ENCODE data around the gene MAPK11.
A peak's percentile ranks its signal among the peaks of the same experiment; 100 is the strongest.

MAPK11 gene

GRCh38 chr22:50220603-50221409 is 49.4 kb downstream of the MAPK11 start:
- DNase-seq = no peak

DNA sequence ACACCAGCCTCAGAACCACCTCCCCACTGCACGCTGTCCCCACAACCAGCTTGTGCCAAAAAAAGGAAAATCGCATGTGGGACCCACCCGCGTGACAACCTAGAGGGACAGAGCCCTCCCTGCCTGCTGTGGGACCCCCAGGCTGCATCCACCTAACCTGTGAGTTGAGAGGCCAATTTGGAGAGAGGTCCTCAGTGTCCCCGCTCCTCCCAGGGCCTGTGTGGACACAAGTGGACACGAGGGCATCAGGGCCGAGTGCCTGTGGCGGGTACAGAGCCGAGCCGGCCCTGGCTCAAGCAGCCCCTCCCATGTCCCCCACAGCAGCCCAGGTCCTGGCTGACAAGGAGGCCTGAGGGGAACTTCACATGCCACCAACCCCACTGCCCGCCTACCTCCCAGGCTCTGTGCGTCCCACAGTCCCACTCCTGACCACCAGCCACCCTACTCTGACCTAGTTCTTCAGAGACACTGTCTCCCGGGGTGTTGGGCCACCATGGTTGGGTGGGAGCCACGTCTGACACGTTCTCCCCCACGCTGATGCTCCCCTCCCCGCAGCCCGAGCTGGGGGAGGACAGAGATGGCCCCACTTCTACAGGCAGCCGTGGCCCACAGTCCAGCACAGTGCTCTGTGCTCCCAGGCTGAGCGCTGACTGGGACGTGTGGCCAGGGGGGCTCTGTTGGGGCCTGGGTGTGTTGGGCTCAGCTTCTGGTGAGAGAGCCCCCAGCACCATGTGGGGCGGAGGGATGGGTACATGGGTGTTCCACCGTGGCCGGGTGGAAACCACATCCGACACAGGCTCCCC is 50.2 kb downstream of the MAPK11 start:
- no peak for DNase-seq

DNA sequence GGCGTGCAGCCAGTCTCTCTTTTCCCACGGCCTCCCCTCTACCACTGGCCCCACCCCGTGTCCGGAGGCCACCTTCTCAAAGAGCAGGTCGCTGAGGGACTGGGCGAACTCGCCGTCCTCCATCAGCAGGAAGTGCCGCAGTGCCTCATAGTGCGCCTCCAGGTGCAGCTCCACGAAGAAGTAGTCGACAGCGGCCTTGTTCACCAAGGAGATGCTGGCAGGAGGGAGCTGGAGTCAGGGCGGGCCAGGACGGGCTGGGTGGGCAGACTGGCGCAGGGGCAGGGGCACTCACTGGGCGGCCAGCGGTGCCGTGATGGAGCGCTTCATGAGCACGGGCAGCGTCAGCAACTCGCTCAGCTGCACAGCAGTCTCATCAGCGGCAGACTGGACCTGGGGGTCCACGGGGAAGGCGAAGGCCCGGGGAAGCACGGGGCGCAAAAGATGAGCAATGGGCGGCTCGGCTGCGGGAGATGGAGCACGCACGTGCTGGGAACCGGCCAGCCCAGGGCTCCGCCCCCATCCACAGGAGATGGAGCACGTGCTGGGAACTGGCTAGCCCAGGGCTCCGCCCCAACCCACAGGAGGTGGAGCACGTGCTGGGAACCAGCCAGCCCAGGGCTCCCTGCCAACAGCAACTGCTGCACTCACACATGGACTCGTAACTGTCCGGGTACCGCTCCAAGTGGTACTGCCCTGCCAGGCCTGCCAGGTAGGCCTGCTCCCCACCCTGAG is 51.0 kb downstream of the MAPK11 start:
- DNase-seq = peak; percentile 74

- no peak for DNase-seq
Measured at GRCh38 chr22:50218153-50218995, 51.8 kb downstream of the MAPK11 start.

DNA sequence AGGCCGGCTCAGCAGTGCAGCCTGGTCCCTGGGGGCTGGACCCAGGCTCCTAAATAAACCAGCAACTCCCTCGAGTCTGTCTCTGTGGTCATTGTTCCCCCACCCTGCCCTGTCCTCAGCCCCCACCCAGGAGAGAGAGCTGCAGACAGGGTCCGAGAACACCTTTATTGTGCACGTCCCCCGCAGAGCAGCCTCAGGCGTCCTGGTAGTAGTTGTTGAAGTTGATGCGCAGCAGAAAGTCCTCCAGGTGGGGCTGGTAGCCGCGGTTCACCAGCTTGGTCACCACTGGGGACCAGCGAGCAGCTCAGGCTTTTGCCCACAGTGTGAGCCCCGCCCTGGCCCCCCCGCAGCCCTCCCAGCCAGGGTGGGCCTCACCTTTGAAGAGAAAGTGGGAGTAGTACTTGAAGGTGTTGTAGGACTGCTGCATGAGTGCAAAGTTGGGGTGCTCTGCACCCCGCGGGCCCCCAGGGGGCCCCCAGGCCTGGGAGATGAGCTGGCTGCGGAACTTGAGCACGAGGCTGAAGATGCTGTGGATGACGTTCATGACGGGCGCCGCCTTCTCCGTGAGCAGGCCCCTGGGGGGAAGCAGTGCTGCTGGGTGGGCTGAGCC is 52.5 kb downstream of the MAPK11 start:
- DNase-seq = no peak

DNA sequence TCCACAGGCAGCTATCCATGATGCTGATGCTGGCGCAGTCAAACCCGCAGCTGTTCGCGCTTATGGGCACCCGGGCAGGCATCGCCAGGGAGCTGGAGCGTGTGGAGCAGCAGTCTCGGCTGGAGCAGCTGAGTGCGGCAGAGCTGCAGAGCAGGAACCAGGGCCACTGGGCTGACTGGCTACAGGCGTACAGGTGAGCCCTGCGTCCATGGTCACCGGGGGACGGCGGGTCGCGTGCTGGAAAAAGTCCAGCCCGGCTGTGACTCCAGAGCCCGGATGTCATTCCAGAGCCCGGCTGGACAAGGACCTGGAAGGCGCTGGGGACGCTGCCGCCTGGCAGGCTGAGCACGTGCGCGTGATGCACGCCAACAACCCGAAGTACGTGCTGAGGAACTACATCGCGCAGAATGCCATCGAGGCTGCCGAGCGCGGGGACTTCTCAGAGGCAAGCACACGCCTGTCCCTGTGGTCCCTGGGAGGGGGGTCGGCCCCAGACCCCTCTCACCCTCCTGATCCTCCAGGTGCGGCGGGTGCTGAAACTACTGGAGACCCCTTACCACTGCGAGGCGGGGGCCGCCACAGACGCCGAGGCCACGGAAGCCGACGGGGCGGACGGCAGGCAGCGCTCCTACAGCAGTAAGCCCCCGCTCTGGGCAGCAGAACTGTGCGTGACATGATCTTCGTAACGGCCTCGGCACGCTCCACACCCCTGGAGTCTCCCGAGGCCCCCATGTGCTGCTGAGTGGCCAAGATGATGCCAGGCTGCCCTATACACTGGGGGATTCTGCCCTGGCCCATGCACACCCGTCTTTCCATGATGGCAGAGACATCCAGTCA is 53.3 kb downstream of the MAPK11 start:
- DNase-seq = no peak

- DNase-seq = no peak
Measured at GRCh38 chr22:50216055-50216683, 54.0 kb downstream of the MAPK11 start.

DNA sequence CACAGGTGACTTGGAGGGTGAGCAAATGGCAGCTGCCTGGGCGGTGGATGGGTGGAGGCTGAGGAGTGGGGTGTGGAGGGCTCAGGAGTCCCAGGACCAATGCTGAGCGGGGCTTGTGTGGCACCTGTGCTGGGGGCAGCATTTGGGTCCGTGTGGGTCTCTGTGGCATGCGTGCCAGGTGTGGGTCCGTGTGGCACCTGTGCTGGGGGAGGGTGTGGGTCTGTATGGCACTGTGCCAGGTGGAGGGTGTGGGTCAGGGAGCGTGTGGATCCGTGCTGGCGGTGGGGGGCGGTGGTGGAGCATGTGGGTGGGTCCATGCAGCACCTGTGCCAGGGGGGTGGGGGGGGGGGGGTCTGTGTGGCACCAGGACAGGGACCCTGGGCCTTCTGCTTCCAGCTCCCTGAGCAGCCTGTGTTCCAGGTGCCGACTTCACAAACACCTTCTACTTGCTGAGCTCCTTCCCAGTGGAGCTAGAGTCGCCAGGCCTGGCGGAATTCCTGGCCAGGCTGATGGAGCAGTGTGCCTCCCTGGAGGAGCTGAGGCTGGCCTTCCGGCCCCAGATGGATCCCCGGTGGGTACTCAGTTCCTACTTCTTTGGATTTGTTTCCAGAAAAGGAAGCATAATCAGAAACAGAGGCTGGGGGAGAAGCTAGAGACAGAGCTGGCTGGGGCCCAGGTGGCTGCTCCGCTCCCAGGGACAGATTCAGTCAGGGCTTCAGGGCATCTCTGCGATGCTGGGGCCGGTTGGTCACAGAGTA is 54.7 kb downstream of the MAPK11 start:
- no peak for DNase-seq
